ENCODE measurements around the gene TMEM150B. TPM values are rescaled to one million over a fixed set of nuclear protein-coding genes. Genes with fewer than 3 reads are reported as not detected.

TMEM150B gene
- total and polyA plus RNA-seq, 12 donors = 0.38 to 6.5 (median 0.61) TPM; not detected in 4

DNA sequence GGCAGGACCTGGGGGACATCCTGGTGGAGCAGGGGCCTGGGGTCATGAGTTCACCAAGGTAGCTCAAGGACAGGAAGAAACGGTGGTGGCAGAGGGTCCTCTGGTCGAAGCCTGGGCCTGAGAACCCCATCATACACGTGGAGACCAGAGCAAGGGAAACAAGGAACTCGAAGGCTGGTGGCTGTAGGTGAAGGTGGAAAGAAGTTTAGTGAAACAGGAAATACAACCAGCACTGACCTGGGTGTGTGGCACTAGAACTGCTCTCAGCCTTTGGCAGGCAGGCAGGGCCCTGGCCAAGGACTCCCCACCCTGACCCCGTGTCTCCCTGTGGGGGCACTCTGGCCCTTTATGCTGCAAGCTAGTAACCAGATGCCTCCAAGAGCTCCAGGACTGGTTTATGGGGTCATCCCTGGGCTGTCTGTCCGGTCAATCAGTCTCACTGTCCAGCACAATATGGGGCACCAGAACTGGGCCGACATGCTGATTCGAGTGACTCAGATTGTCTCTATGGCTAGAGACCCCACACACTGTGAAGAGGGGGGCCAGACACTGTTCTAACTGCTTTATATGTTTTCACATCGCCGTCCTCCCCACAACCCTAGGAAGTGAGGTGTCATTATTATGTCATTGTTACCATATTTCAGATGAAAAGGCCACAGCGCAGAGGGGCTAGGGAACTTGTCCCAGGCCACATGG is 25.6 kb upstream of the TMEM150B start:
- intact Hi-C loops (cut with DNase I) = no loop called here
- no peak overlapping the region for H3K27ac ChIP-seq
- no peak for DNase-seq
- H3K4me1 ChIP-seq = peaks cover 0 to 26% (median 15%) of the 10 kb centered on the region in 9 donors
- H3K27me3 ChIP-seq = peaks cover 18 to 56% (median 51%) of the 10 kb centered on the region in 7 donors
- ATAC-seq = no peak
- TF ChIP-seq CTCF (IDR thresholded peaks at IDR 0.05) = no peak
- H3K4me3 ChIP-seq = no peak overlapping the region
- WGBS, 2 donors = 78 to 80% methylated on average over 11 of the region's 11 CpGs
- peaks cover 0 to 17% (median 8%) of the 10 kb centered on the region in 9 donors for H3K36me3 ChIP-seq
- H3K9me3 ChIP-seq = no peaks in the 10 kb centered on the region

- 66 to 70% methylated on average over 22 of the region's 22 CpGs for WGBS, 2 donors
- intact Hi-C loops (cut with DNase I) = no loop called here
- no peak for ATAC-seq
- Histone ChIP-seq H3K4me3 (no peak overlapping the region), H3K36me3 (peaks cover 0 to 29% (median 8%) of the 10 kb centered on the region in 9 donors), H3K9me3 (no peaks in the 10 kb centered on the region), H3K27ac (no peak overlapping the region), H3K27me3 (peaks cover 9 to 36% (median 32%) of the 10 kb centered on the region in 7 donors), H3K4me1 (peaks cover 0 to 13% (median 4%) of the 10 kb centered on the region in 9 donors)
- TF ChIP-seq CTCF (IDR thresholded peaks at IDR 0.05) = no peak
- DNase-seq = no peak
Measured at GRCh38 chr19:55348317-55349034, 23.3 kb upstream of the TMEM150B start.

GRCh38 chr19:55347442-55348009 is 22.4 kb upstream of the TMEM150B start:
- Histone ChIP-seq H3K4me3 (no peak overlapping the region), H3K27me3 (peaks cover 5 to 26% (median 22%) of the 10 kb centered on the region in 7 donors), H3K36me3 (peaks cover 0 to 38% (median 8%) of the 10 kb centered on the region in 9 donors), H3K27ac (no peak overlapping the region), H3K9me3 (no peaks in the 10 kb centered on the region), H3K4me1 (peaks cover 0 to 9% (median 0%) of the 10 kb centered on the region in 9 donors)
- intact Hi-C loops (cut with DNase I) = no loop called here
- DNase-seq (no peak), ATAC-seq (no peak)
- WGBS, 2 donors = 83 to 84% methylated on average over 10 of the region's 10 CpGs
- TF ChIP-seq CTCF (IDR thresholded peaks at IDR 0.05) = no peak

DNA sequence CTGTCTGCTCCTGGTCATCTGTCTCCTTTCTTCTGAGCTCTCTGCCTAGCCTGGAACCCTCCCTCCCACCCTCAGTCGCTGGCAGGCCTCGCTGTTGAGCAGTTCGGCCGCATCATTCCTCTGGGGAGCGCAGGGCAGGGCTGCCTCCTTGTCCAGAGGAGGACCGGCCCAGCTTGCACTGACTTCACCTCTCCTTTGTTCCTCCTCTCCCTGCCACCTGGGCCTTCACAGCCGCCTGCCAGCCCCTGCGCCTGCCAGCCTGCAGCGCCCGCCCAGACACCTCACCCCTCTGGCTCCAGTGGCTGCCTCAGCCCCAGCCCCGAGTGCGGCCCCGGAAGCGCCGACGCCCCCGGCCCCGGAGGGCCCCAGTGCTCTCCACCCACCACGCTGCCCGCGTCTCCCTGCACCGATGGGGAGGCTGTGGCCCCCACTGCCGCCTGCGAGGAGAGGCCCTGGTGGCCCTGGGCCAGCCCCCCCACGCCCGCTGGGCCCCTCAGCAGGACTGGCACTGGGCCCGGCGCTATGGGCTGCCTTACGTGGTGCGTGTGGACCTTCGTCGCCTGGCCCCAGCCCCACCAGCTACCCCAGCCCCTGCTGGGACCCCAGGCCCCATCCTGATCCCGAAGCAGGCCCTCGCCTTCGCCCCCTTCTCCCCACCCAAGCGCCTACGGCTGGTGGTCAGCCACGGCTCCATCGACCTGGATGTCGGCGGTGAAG is 21.7 kb upstream of the TMEM150B start:
- Histone ChIP-seq H3K27me3 (peaks cover 3 to 20% (median 16%) of the 10 kb centered on the region in 7 donors), H3K9me3 (no peaks in the 10 kb centered on the region), H3K4me3 (no peak overlapping the region), H3K4me1 (peaks cover 0 to 9% (median 0%) of the 10 kb centered on the region in 9 donors), H3K36me3 (peaks cover 0 to 44% (median 14%) of the 10 kb centered on the region in 9 donors), H3K27ac (no peak overlapping the region)
- intact Hi-C loops (cut with DNase I) = no loop called here
- ATAC-seq (peak in 1 of 8 donors; percentile 17), DNase-seq (no peak)
- TF ChIP-seq CTCF (IDR thresholded peaks at IDR 0.05) = no peak
- WGBS, 2 donors = 83% methylated on average over 38 to 41 of the region's 41 CpGs

All from heart right ventricle (tissue), 16 donors.